DLD1 (cell line): ENCODE results near the gene PTPRD.

Experiments used
- in situ Hi-C: cut with HindIII; loops from 2 replicates; pipeline ENCODE4 v1.10.0; 2017; ENCODE audit warnings: low sequenced_read_pairs

Gene PTPRD

GRCh38 chr9:8637626-8638025 is 1975.2 kb downstream of the PTPRD start:
- in situ Hi-C loops = no loop called here

DNA sequence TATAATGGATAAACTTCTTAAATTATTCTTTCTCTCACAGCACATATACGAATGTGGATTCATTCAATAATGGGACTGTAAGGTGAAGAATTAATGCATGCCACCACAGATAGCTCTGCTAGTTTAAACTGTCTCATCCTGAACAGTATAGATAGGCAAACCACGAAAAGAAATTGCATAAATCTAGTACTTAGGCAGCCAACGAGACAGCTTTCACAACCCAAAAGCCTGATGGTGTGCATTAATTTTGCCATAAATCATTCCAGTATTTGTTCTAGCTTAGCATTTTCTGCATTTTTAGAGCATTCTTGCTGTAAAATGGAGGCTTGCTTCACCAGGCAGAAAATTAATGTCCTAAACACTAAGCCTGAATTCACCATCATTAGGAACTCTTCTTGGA is 1979.0 kb downstream of the PTPRD start:
- in situ Hi-C loops = no loop called here

DNA sequence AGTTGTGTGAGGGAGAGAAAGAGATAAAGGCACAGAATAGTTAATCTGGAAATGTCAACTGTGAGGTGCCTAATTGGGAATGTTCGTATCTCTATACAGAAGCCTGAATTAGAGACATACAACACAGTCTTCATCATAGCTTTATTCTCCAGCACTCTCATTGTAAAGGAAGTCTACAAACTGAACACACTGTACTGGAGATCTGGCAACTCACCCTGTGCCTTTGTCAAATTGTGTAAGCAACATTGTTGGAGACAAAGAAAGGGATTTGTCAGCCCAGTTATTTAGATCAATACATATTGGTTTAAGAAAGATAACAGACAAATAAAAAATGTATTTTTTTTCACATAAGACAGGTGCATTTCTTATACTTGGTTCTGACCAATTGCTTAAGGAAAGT is 1980.3 kb downstream of the PTPRD start:
- in situ Hi-C loops = no loop called here

- in situ Hi-C loops = no loop called here
These were observed 1984.0 kb downstream of the PTPRD start for GRCh38 chr9:8628791-8629190.

DNA sequence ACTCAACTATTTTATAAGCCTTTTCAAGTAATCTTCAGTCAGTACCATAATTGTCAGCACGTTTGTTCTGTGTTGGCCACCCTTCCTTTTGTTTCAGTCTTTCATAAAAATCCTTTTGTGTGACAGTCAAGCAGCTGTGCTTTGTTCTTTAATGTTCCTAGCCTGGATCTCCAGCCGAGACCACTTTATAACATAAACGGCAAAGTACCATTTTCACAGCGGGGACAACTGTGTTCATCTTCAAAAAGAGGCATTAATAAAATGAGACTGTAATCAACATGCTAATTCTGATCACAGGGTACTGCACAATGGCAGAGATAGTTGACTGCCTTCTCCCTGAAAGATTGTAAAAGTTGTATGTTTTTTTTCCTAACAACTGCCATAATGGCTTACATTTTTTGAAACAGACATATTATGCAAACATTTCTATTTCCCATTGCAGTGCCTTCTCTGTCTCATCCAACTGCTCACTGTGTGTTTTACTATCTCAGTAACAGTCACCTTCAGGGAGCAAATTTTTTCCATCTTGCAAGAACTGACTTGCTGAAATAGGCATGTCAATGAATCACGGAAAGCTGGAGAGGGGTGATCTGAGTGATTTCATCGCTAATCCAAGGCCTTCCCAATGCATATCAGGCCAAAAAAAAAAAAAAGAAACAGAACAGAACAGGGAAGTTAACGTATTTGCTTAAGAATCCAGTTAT is 1984.7 kb downstream of the PTPRD start:
- in situ Hi-C loops = no loop called here

DNA sequence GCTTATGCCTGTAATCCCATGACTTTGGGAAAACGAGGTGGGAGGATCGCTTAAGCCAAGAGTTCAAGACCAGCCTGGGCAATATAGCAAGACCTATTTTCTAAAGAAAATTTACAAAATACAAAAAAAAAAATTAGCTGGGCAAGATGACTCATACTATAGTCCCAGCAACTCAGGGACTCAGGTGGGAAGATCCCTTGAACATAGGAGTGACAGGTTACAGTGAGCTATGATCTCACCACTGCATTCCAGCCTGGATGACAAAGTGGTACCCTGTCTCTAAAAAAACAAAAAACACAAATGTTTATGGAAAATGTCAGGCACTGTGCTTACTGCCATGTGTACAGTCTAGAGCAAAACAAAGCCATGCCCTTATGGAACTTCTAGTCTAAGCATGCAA is 1989.9 kb downstream of the PTPRD start:
- in situ Hi-C loops = no loop called here

DNA sequence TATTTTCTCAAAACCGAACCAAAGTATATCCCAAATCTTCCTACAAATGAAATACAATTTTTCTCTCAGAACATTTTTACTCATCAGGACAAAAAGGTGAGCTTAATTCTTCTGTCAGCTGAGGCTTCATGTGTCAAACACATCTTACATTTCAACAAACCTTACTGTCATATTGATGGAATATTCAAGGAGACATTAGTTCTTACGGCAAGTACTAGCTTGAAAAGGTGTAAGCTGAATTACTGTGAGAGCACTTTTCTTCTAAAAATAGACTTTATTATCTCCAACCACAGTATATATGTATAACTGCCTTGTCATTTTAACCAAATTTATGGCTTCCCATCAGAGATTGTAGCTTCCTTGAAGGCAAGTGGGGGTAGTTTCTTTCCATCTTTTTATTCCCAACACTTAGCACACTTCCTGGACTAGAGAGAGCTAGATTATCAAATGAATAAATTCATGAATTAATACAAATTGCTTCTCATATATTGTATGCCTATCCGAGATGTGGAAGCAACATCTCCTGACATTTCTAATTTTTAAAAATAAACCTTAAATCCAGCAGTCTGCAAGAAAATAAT is 1990.5 kb downstream of the PTPRD start:
- in situ Hi-C loops = no loop called here

DNA sequence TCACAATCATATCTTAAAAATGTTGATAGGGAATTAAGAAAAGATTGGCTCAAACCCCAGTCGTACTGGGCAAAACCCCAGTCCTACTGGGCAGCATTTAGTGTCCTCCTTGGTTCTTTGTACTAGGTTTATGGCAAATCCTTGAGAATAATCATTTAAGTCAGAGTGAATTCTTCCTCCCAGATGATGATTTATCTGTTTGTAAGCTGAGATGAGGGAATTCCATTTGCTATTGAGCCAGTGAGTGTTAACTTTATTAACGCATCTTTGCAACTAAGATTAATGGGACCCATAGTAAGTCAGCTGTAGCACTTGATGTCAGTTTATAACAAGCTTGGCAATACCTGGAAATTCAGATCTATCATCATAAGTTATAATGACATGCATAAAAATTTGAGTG is 1991.4 kb downstream of the PTPRD start:
- in situ Hi-C loops = no loop called here

GRCh38 chr9:8616414-8616813 is 1996.4 kb downstream of the PTPRD start:
- in situ Hi-C loops = no loop called here

DNA sequence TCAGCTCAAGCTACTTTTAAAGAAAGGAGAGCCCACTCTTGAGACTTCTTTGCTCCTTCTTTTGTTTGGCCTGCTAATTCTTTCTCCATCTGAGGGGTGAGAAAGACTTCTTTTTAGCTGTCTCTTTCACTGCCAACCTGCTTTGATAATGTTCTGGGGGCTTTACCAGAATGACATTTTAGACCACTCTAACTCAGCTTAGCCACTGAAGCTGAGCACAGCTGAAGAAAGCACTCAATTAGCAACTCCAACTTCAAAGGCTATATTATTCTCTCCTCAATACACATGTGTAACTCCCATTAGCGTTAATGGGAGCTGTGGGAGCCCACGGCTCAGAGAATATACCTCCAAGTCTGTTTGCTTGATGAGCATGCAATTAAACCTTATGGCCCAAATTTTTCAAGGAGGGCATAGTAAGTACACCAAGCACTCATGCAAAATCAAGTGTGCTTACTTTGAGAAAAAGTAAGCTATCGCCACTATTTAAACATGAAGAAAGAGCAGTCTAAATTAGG is 1997.8 kb downstream of the PTPRD start:
- in situ Hi-C loops = no loop called here

- in situ Hi-C loops = no loop called here
These were observed 1999.4 kb downstream of the PTPRD start for GRCh38 chr9:8613346-8613825.

- in situ Hi-C loops = no loop called here
These were observed 2001.6 kb downstream of the PTPRD start for GRCh38 chr9:8611153-8611552.

GRCh38 chr9:8610256-8610655 is 2002.5 kb downstream of the PTPRD start:
- in situ Hi-C loops = no loop called here

- in situ Hi-C loops = no loop called here
These were observed 2007.7 kb downstream of the PTPRD start for GRCh38 chr9:8605096-8605495.

DNA sequence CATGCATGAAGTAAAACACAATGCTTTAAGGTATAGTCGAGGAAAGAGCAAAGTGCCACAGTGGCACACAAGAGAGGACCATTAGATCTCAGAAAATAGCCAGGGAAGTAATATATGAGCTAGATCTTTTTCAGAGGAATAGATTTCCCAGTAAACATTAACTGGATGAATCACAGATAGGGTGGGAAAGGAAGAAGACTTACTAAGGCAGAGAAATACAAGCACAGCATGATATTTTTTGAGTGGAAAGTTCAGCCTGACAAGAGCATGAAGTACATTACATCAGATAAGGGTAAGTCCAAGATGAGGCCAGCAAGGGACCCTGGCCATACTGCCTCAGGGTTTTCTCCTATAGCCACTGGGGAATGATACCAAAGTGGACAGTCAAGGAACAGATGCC is 2008.6 kb downstream of the PTPRD start:
- in situ Hi-C loops = no loop called here

GRCh38 chr9:8600914-8601680 is 2011.7 kb downstream of the PTPRD start:
- in situ Hi-C loops = no loop called here

DNA sequence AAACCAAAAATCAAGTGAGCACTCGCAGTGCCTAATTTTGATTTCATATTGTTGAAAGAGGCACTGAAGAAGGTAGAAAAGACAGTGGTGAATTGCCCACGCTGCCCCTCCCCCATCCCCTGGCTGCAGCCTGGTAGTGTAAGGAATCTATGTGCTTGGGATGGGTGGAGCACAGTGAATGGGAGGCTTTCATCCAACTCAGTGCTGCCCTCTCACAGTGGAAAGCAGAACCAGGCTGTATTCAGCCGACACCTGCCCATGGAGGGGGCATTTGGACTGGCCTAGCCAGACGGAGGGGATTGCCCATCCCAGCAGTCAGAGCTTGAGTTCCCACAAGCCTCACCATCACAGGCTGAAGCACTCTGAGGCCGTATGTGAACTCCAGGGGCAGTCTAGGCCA is 2012.9 kb downstream of the PTPRD start:
- in situ Hi-C loops = no loop called here

GRCh38 chr9:8589476-8589875 is 2023.3 kb downstream of the PTPRD start:
- in situ Hi-C loops = no loop called here

- in situ Hi-C loops = no loop called here
These were observed 2027.8 kb downstream of the PTPRD start for GRCh38 chr9:8585036-8585435.

DNA sequence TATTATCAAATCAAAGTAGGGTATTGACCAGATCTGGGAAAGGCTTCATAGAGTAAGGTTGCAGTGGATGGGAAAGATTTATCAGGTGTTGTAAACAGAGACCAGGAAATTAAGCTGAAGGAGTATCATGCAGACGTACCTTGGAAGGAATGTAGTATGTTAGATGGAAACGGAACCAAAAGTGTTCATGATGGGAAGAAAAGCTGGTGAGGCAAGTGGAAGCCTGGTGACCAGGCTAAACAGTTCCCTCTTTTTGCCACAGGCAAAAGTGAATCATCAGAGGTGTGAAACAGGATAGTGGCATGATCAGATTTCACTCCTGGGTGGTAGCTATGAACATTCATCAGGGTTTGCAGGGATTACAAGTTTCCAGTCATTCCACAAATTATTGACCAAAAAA is 2033.1 kb downstream of the PTPRD start:
- in situ Hi-C loops = no loop called here

DNA sequence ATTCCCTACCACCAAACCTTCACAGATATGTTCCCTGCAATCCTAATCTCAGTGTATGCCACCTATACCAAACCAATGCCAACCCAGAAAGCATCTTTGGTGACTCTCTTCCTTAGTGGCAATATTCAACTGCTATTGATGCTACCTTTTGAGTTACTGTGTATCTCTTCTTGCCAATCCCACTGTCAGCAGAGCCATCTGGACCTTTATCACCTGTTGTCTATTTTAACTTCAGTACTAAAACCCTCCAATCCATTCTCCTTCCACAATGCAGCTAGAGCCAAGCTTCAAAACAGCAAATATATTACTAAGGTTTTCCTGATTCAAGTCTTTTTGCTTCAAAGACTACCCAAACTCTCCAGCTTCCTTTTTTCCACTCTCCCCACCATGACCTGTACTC is 2036.1 kb downstream of the PTPRD start:
- in situ Hi-C loops = no loop called here

DNA sequence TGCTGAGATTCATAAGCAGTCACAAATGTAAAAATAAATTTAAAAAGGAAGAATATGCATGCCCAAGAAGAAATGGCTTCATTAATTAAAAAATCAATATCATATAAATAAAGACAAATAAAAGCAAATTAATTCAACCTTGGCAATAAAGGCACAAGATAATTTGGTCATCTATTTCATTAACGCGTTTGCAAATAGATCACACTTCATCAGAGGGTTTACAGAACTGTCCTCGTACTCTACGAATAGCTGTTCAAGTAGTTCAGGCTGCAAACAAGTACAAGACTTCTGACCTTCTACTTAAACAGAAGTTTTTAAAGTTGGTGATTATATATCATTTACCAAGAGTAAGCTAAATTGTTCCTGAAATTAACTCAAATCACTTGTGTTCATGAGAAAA is 2038.0 kb downstream of the PTPRD start:
- in situ Hi-C loops = no loop called here
